HG02981 (cell line): ENCODE results near the gene DCP2.

ENCODE experiments used
- ATAC-seq: cut with Tn5 transposase; IDR thresholded peaks from one replicate; pipeline ENCODE4 v1.9.1; 2021; ENCODE audit warnings: mild to moderate bottlenecking, moderate library complexity; ENCODE audit not compliant: unreplicated experiment

DCP2 gene

GRCh38 chr5:113017881-113018635, 41.5 kb downstream of the DCP2 start:
- ATAC-seq = no peak

- no peak for ATAC-seq
These were observed 44.1 kb downstream of the DCP2 start for GRCh38 chr5:113020461-113021273.

DNA sequence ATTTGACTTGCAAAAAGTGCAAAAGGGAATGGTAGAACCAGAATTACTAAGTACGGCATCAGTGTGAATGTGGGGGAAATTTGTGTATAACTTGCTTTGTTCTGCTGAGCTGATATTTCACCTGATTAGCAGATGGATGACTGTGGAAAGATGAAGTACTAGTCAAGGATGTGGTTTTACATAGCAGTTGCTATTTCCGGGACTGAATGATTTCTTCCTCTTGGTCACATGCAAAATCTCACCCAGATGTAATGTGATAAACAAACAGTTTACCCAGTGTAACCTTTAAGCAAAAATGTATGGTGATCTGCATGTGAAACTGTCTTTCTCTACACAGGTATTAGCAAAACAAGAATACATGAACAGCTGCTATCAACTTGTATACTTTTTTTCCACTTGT, 46.1 kb downstream of the DCP2 start:
- peak; percentile 79 for ATAC-seq

GRCh38 chr5:113024076-113024697, 47.6 kb downstream of the DCP2 start:
- no peak for ATAC-seq

GRCh38 chr5:113025596-113025995, 49.0 kb downstream of the DCP2 start:
- ATAC-seq = no peak

- ATAC-seq = no peak
These were observed 49.6 kb downstream of the DCP2 start for GRCh38 chr5:113026211-113026610.

- no peak for ATAC-seq
These were observed 50.4 kb downstream of the DCP2 start for GRCh38 chr5:113027015-113027414.

DNA sequence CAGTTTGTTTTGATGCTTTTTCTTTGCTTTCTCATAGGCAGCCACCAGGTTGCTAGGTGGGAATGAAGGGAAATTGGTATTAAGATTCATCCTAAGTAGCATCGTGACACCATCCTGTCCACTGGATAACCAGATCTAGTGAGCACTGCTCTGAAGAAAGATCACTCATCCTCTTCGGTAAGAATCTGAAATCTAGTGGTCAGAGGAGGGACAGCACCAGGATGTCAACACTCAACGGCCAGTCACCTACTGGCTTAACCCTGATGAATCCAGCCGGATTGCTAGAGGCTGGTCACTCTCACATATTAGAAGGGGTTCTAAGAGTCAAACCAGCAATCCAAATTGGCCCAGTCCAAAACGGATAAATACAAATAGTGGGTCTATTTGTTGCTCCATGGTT, 50.8 kb downstream of the DCP2 start:
- ATAC-seq = no peak

DNA sequence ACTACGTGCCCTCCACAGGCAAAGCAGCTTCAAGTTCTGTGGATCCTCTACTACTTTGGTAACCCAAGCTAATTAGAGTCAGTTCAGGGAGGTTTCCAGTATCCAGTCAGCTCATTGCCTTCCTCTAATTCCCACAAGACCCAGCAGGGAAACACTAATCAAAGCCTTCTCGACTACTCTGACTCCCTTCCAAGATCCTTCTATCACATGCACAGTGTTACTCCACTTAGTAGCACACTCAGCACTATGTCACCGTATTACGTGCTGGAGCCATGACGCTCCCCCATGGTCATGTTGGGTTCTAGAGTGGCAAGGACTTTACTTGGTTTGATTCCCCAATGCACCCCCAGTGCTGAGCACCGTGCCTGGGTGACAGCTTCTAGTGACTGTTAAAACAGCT, 53.0 kb downstream of the DCP2 start:
- ATAC-seq = no peak

DNA sequence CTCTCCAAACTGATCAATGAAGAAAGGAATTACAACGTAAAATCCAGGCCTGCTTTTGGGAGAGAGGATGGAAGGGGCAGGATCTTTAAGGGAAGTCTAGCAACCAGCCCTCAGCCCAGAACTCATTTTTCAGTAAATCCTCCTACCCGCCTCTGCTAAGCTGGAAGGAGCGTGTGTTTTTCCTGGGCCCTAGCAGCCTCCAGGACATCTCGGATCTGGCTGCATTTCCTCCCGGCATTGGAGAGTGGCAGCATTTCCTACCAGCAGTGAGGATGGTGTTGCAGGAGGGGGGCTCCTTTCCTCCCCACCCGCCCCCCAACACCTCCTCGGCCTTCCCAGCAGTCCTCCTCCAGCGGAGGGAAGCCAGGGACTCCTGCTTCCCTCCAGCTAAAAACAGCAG, 54.5 kb downstream of the DCP2 start:
- ATAC-seq = no peak

DNA sequence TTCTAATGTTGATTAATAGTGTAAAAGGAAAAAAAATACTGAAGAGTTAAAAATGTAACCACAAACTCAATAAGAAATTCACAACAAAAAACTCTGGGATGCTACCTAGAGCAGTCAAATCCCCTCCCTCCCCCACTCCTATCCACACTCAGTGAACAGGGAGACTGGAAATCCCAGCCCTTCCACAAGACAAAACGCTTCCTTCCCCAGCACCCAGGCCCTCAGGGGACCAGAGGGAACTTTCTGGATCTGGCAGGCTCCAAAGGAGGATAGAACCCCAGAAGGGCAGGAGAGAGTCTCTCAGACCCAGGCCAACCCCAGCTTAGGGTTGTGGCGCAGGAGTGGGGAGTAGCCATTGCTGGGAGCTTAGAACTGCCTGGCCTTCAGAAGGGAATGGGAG, 55.0 kb downstream of the DCP2 start:
- ATAC-seq = no peak

- no peak for ATAC-seq
These were observed 57.7 kb downstream of the DCP2 start for GRCh38 chr5:113034182-113034773.

- no peak for ATAC-seq
These were observed 58.5 kb downstream of the DCP2 start for GRCh38 chr5:113035096-113035495.

DNA sequence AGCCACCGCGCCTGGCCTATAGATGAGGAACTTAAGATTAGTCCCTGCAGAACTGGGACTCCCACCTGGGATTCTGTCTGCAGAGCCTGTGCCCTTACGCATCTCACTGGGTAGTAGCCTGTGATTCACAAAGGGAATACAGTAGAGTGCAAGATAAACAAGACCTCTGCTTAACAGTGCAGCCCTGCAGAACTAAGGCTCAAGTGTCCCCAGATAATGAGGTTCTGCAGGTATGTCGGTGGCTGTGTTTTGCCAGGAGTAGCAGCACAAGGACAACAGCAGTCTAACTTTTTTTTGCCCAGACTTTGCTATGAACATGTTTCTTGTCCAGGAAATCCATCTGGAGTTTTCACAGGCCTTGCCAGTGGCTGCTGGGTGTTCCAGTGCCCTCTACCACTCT, 59.7 kb downstream of the DCP2 start:
- ATAC-seq = no peak

- ATAC-seq = no peak
These were observed 60.2 kb downstream of the DCP2 start for GRCh38 chr5:113036826-113037225.

GRCh38 chr5:113038136-113038535, 61.5 kb downstream of the DCP2 start:
- ATAC-seq = no peak

GRCh38 chr5:113038714-113039113, 62.1 kb downstream of the DCP2 start:
- no peak for ATAC-seq

DNA sequence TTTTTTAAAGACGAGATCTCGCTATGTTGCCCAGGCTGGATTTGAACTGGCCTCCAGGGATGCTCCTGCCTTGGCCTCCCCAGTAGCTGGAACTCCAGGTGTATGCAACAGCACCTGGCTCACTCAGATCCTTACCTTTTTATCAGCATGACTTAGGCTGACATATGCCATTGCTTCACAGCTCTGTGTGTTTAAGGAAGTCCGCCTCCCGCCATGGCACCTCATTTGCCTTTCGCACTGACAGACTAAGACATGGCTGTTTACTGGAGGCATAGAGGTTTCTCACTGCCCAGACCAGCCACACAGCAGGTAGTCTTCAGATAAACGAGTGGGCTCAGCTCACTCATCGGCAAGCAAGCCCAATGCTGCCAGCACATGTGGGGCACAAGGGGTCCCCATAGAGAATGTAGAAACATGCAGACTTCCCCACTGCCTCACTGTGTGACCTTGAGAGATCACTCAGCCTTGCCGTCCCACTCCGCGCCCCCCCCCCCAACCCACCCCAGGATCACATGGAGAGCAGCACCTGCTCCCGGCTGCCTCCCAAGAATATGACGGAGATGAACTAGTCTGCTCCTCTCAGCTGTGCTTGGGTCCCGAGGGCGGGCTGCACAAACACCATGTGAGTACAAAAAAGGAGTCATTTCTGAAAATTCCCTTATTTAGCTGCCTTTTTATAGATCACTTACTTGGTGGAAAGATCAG, 62.8 kb downstream of the DCP2 start:
- no peak for ATAC-seq

DNA sequence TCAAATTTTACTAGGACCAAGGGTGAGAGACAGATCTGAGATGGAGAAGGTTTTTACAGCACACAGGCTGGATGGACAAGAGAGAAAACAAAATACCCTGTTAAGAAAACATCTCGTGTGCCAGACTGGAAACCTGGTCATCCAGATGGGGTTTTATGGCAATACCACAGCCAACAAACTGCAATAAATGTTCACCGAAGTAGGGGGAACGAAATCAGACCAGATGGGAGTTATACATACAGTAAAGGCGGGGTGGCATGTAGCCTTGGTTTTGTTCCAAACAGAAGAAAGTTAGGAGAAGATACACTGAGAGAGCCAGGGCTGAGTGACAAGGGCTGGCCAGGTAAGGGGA, 63.3 kb downstream of the DCP2 start:
- ATAC-seq = no peak

DNA sequence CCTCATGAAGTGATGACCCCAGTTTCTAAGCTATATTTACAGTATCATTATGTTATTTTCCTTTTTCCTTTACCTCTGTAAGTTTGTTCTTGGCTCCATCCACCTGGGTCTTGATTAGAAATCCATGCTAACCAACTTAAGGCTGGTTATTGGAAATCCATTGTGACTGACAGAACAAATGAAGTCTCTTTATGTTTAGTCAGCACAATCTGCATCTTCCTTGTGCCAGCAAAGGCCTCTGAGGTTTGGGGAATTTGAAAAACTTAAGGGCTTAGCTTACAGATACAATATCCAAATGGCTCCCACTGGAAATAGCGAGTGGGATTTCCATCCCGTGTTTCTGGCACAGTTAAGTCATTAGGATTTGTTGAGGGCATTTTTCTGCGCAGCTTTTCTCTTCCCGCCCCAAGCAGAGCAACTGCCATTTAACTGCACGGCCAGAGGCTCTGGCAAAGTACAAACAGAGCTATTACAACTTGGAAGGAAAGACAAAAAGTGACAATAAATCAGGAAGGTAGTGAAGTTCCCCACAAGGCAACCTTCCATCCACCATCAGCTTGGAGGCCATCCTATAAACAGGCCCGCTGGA, 64.2 kb downstream of the DCP2 start:
- ATAC-seq = no peak
